NT2/D1 (cell line): ENCODE data around the gene AK1.

ENCODE experiments used
- DNase-seq: peaks from one replicate; pipeline ENCODE4 v3.0.0-alpha.2; 2011; ENCODE audit warnings: low read depth, low spot score
- H3K27me3 ChIP-seq: 2 replicates; pipeline ENCODE4 v1.6.0; 2011; ENCODE audit warnings: mild to moderate bottlenecking; ENCODE audit not compliant: insufficient read length, insufficient read depth
- H3K36me3 ChIP-seq: 2 replicates; pipeline ENCODE4 v1.6.1; 2011; ENCODE audit warnings: mild to moderate bottlenecking, low read length, mixed read lengths; ENCODE audit not compliant: insufficient read depth, insufficient read length
- H3K4me1 ChIP-seq: 2 replicates; pipeline ENCODE4 v1.5.1; 2011; ENCODE audit not compliant: insufficient read depth, insufficient read length
- H3K4me3 ChIP-seq: 2 replicates; pipeline ENCODE4 v1.5.1; 2011; ENCODE audit warnings: low read depth; ENCODE audit not compliant: insufficient read length
- H3K9ac ChIP-seq: 2 replicates; pipeline ENCODE4 v1.6.0; 2011; ENCODE audit warnings: low read depth; ENCODE audit not compliant: insufficient read length
- H3K9me3 ChIP-seq: 2 replicates; pipeline ENCODE4 v1.5.1; 2011; ENCODE audit warnings: mild to moderate bottlenecking, low read length; ENCODE audit not compliant: insufficient read depth
- SUZ12 ChIP-seq: IDR thresholded peaks from 2 replicates; pipeline ENCODE4 v1.6.1; 2011; ENCODE audit not compliant: insufficient read length, insufficient read depth; ENCODE audit errors: extremely low read depth
- YY1 ChIP-seq: IDR thresholded peaks from 2 replicates; pipeline ENCODE4 v1.6.1; 2011; ENCODE audit not compliant: insufficient read length, insufficient read depth
- ZNF274 ChIP-seq: IDR thresholded peaks from 2 replicates; pipeline ENCODE4 v1.6.1; 2011; ENCODE audit warnings: mild to moderate bottlenecking, low read depth, low read length

AK1 gene

GRCh38 chr9:127915801-127916719 lies 38.6 kb upstream of the AK1 start:
- H3K9me3 ChIP-seq, result no peaks in the 10 kb centered on the region
- H3K4me3 ChIP-seq, result peak overlapping the region; percentile 58
- TF ChIP-seq ZNF274 (no peak), YY1 (no peak), SUZ12 (no peak)
- DNase-seq, result no peak
- H3K9ac ChIP-seq, result peak overlapping the region; percentile 82
- H3K4me1 ChIP-seq, result peaks cover 18% of the 10 kb centered on the region
- peaks cover 20% of the 10 kb centered on the region for H3K27me3 ChIP-seq
- H3K36me3 ChIP-seq, result peaks cover 20% of the 10 kb centered on the region

- H3K9me3 ChIP-seq, result no peaks in the 10 kb centered on the region
- H3K36me3 ChIP-seq, result peaks cover 23% of the 10 kb centered on the region
- no peak for DNase-seq
- H3K4me1 ChIP-seq, result peaks cover 20% of the 10 kb centered on the region
- no peak overlapping the region for H3K4me3 ChIP-seq
- no peak for TF ChIP-seq YY1
- no peak for TF ChIP-seq ZNF274
- TF ChIP-seq SUZ12, result no peak
- H3K9ac ChIP-seq, result no peak overlapping the region
- H3K27me3 ChIP-seq, result peaks cover 17% of the 10 kb centered on the region
Observed at GRCh38 chr9:127915325-127915752, 37.9 kb upstream of the AK1 start.

GRCh38 chr9:127913682-127914081 lies 36.2 kb upstream of the AK1 start:
- Histone ChIP-seq H3K36me3 (peaks cover 29% of the 10 kb centered on the region), H3K4me1 (peaks cover 15% of the 10 kb centered on the region), H3K27me3 (peaks cover 17% of the 10 kb centered on the region), H3K4me3 (no peak overlapping the region), H3K9ac (no peak overlapping the region), H3K9me3 (no peaks in the 10 kb centered on the region)
- no peak for TF ChIP-seq SUZ12
- TF ChIP-seq YY1, result no peak
- TF ChIP-seq ZNF274, result no peak
- no peak for DNase-seq

- Histone ChIP-seq H3K36me3 (peaks cover 29% of the 10 kb centered on the region), H3K4me1 (peaks cover 11% of the 10 kb centered on the region), H3K4me3 (no peak overlapping the region), H3K9me3 (no peaks in the 10 kb centered on the region), H3K9ac (no peak overlapping the region), H3K27me3 (peaks cover 17% of the 10 kb centered on the region)
- no peak for DNase-seq
- TF ChIP-seq YY1 (no peak), SUZ12 (no peak), ZNF274 (no peak)
Observed at GRCh38 chr9:127912882-127913281, 35.4 kb upstream of the AK1 start.

GRCh38 chr9:127912296-127912695 lies 34.8 kb upstream of the AK1 start:
- Histone ChIP-seq H3K27me3 (peaks cover 15% of the 10 kb centered on the region), H3K4me3 (no peak overlapping the region), H3K36me3 (peaks cover 29% of the 10 kb centered on the region), H3K9me3 (no peaks in the 10 kb centered on the region), H3K4me1 (peaks cover 8% of the 10 kb centered on the region), H3K9ac (no peak overlapping the region)
- DNase-seq, result no peak
- no peak for TF ChIP-seq SUZ12

- Histone ChIP-seq H3K9ac (no peak overlapping the region), H3K9me3 (no peaks in the 10 kb centered on the region), H3K4me1 (peaks cover 9% of the 10 kb centered on the region), H3K27me3 (peaks cover 2% of the 10 kb centered on the region), H3K36me3 (peaks cover 29% of the 10 kb centered on the region), H3K4me3 (no peak overlapping the region)
- no peak for TF ChIP-seq SUZ12
- TF ChIP-seq YY1, result no peak
- no peak for TF ChIP-seq ZNF274
- DNase-seq, result no peak
Observed at GRCh38 chr9:127910613-127911205, 33.2 kb upstream of the AK1 start.

- Histone ChIP-seq H3K36me3 (peaks cover 28% of the 10 kb centered on the region), H3K9me3 (no peaks in the 10 kb centered on the region), H3K27me3 (no peaks in the 10 kb centered on the region), H3K9ac (no peak overlapping the region), H3K4me1 (peaks cover 13% of the 10 kb centered on the region), H3K4me3 (no peak overlapping the region)
- no peak for DNase-seq
- TF ChIP-seq SUZ12 (no peak), ZNF274 (no peak), YY1 (no peak)
Observed at GRCh38 chr9:127909839-127910273, 32.4 kb upstream of the AK1 start.
